ENCODE measurements around the gene AHSG. TPM values are rescaled to one million over a fixed set of nuclear protein-coding genes. Genes with fewer than 3 reads are reported as not detected.

The AHSG gene
- total RNA-seq, 1 experiment from 2014 or later, result 222 TPM

- no peak for DNase-seq
- TF ChIP-seq, protein P1, sequence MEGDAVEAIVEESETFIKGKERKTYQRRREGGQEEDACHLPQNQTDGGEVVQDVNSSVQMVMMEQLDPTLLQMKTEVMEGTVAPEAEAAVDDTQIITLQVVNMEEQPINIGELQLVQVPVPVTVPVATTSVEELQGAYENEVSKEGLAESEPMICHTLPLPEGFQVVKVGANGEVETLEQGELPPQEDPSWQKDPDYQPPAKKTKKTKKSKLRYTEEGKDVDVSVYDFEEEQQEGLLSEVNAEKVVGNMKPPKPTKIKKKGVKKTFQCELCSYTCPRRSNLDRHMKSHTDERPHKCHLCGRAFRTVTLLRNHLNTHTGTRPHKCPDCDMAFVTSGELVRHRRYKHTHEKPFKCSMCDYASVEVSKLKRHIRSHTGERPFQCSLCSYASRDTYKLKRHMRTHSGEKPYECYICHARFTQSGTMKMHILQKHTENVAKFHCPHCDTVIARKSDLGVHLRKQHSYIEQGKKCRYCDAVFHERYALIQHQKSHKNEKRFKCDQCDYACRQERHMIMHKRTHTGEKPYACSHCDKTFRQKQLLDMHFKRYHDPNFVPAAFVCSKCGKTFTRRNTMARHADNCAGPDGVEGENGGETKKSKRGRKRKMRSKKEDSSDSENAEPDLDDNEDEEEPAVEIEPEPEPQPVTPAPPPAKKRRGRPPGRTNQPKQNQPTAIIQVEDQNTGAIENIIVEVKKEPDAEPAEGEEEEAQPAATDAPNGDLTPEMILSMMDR (IDR thresholded peaks at IDR 0.05; ENCODE audit: insufficient read depth in 1 of 2, low read depth in 1 of 2, low read length in 1 of 2, severe bottlenecking in 1 of 2, unreplicated experiment in 1 of 2), result no peak
- H3K4me1 ChIP-seq, result peaks cover 36% of the 10 kb centered on the region
- CTCF ChIA-PET, result no interaction called here
- no peaks in the 10 kb centered on the region; the same call in 1 of the 2 replicates for H3K36me3 ChIP-seq (ENCODE audit: control insufficient read depth, insufficient read depth, low read length)
- no peaks in the 10 kb centered on the region for H3K27me3 Mint-ChIP-seq (ENCODE audit: insufficient read depth, unreplicated experiment)
- intact Hi-C loops (cut with micrococcal nuclease; ENCODE audit: unreplicated experiment), result no loop called here
- H3K36me3 Mint-ChIP-seq (ENCODE audit: insufficient read depth, unreplicated experiment), result no peaks in the 10 kb centered on the region
- H3K9me3 Mint-ChIP-seq (ENCODE audit: unreplicated experiment), result no peaks in the 10 kb centered on the region
- no peaks in the 10 kb centered on the region for H3K9me3 ChIP-seq
- POLR2A ChIA-PET, result no interaction called here
- H3K4me1 Mint-ChIP-seq (ENCODE audit: low read depth, unreplicated experiment), result peaks cover 20% of the 10 kb centered on the region
- no TSS peak for BruUV-seq (replicated peaks)
- no peaks in the 10 kb centered on the region for H3K27me3 ChIP-seq (replicated peaks; ENCODE audit: control insufficient read depth, insufficient read depth, low read length)
- H3K27ac Mint-ChIP-seq (ENCODE audit: unreplicated experiment), result no peak overlapping the region
- H3K4me3 ChIP-seq (ENCODE audit: low read depth, low read length), result no peak overlapping the region
- no peak overlapping the region for H3K4me3 Mint-ChIP-seq (ENCODE audit: unreplicated experiment)
Measured at GRCh38 chr3:186668426-186668825, 55.6 kb downstream of the AHSG start.

DNA sequence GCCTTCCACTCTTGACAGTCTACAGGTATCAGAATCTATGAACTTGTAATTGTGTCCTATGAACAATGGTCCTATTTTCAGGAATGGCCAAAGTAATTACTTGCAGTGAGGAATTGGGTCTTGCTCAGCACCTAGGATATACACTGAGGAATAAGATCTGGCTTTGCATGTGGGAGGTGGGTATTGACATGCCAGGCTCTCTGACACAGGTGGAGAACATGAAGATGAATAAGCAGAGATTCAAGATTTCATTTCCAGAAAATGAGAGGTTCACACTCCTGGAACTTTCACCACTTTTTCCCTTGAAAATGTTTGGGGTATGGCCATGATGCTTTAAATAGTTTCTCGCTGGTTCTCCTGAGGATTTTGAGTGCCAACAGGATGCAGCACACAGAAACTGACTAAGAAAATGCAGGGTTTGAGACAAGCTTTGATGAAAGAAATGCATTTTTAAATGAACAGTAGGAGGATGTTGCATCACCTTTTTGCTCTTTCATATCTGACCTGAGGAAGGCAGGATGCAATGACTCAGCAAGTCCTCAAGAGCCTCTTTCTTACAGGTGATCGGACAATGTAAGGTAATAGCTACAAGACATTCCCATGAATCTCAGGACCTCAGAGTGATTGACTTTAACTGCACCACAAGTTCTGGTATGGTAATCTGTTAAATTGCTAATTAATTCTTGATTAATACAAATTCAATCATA is 56.7 kb downstream of the AHSG start:
- peaks cover 25% of the 10 kb centered on the region for H3K4me1 ChIP-seq
- Mint-ChIP-seq H3K36me3 (ENCODE audit: insufficient read depth, unreplicated experiment) (no peaks in the 10 kb centered on the region), H3K4me1 (ENCODE audit: low read depth, unreplicated experiment) (peaks cover 9% of the 10 kb centered on the region), H3K27me3 (ENCODE audit: insufficient read depth, unreplicated experiment) (no peaks in the 10 kb centered on the region), H3K4me3 (ENCODE audit: unreplicated experiment) (no peak overlapping the region), H3K27ac (ENCODE audit: unreplicated experiment) (no peak overlapping the region), H3K9me3 (ENCODE audit: unreplicated experiment) (no peaks in the 10 kb centered on the region)
- BruUV-seq (replicated peaks), result no TSS peak
- no peaks in the 10 kb centered on the region; the same call in 1 of the 2 replicates for H3K36me3 ChIP-seq (ENCODE audit: control insufficient read depth, insufficient read depth, low read length)
- intact Hi-C loops (cut with micrococcal nuclease; ENCODE audit: unreplicated experiment), result no loop called here
- no peak for DNase-seq
- no peaks in the 10 kb centered on the region for H3K9me3 ChIP-seq
- no peaks in the 10 kb centered on the region for H3K27me3 ChIP-seq (replicated peaks; ENCODE audit: control insufficient read depth, insufficient read depth, low read length)
- TF ChIP-seq, protein P1 (IDR thresholded peaks at IDR 0.05; ENCODE audit: insufficient read depth in 1 of 2, low read depth in 1 of 2, low read length in 1 of 2, severe bottlenecking in 1 of 2, unreplicated experiment in 1 of 2), result no peak
- ChIA-PET CTCF (no interaction called here), POLR2A (no interaction called here)
- H3K4me3 ChIP-seq (ENCODE audit: low read depth, low read length), result no peak overlapping the region

DNA sequence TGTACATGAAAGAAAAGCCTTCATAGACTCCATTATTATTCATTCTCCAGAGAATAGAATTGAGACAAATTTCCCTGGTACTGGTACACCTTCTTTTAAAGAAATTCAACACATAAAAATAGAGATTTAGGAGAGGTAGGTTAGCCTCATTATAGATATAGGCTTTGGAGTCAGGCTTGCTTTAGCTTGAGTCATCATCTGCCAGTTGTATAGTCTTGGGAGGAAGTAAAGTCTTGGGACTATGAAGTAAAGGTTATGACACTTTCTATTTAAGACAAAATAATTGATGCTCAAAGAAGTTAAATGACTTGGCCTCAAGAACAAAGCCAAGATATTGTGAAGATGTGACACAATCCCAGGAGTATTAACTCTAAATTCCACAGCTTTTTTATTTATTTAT is 57.3 kb downstream of the AHSG start:
- no peak overlapping the region for H3K4me3 ChIP-seq (ENCODE audit: low read depth, low read length)
- DNase-seq, result no peak
- intact Hi-C loops (cut with micrococcal nuclease; ENCODE audit: unreplicated experiment), result no loop called here
- no peaks in the 10 kb centered on the region for H3K9me3 ChIP-seq
- H3K27me3 ChIP-seq (replicated peaks; ENCODE audit: control insufficient read depth, insufficient read depth, low read length), result no peaks in the 10 kb centered on the region
- POLR2A ChIA-PET, result no interaction called here
- TF ChIP-seq, protein P1 (IDR thresholded peaks at IDR 0.05; ENCODE audit: insufficient read depth in 1 of 2, low read depth in 1 of 2, low read length in 1 of 2, severe bottlenecking in 1 of 2, unreplicated experiment in 1 of 2), result no peak
- no peaks in the 10 kb centered on the region; the same call in 1 of the 2 replicates for H3K36me3 ChIP-seq (ENCODE audit: control insufficient read depth, insufficient read depth, low read length)
- no peak overlapping the region for H3K27ac Mint-ChIP-seq (ENCODE audit: unreplicated experiment)
- no peaks in the 10 kb centered on the region for H3K9me3 Mint-ChIP-seq (ENCODE audit: unreplicated experiment)
- CTCF ChIA-PET, result no interaction called here
- no peaks in the 10 kb centered on the region for H3K27me3 Mint-ChIP-seq (ENCODE audit: insufficient read depth, unreplicated experiment)
- no peaks in the 10 kb centered on the region for H3K36me3 Mint-ChIP-seq (ENCODE audit: insufficient read depth, unreplicated experiment)
- no TSS peak for BruUV-seq (replicated peaks)
- no peak overlapping the region for H3K4me3 Mint-ChIP-seq (ENCODE audit: unreplicated experiment)
- H3K4me1 Mint-ChIP-seq (ENCODE audit: low read depth, unreplicated experiment), result peaks cover 8% of the 10 kb centered on the region
- H3K4me1 ChIP-seq, result peaks cover 18% of the 10 kb centered on the region

Other genes starting within 250 kb of the AHSG start
- 1.6 and 3.2 TPM in 2 replicates for gene CRYGS, start 68.7 kb upstream of the AHSG start, total RNA-seq (2022)
- gene TBCCD1, start 45.7 kb upstream of the AHSG start, total RNA-seq (2022), result 14.5 and 14.7 TPM in 2 replicates
- 93.1 and 95.7 TPM in 2 replicates for gene DNAJB11, start 42.3 kb upstream of the AHSG start, total RNA-seq (2022)
- gene FETUB, start 27.3 kb downstream of the AHSG start, total RNA-seq (2022), result 0.30 TPM in 1 of 2 replicates, not detected in the other
- gene HRG, start 53.0 kb downstream of the AHSG start, total RNA-seq (2022), result 0.12 TPM in 1 of 2 replicates, not detected in the other
- gene KNG1, start 104.3 kb downstream of the AHSG start, total RNA-seq (2022), result 6.7 and 9.5 TPM in 2 replicates
- gene EIF4A2, start 170.5 kb downstream of the AHSG start, total RNA-seq (2022), result 346 and 359 TPM in 2 replicates
- gene RFC4, start 193.4 kb downstream of the AHSG start, total RNA-seq (2022), result 52.6 and 62.2 TPM in 2 replicates
- not detected in 2 replicates for gene ADIPOQ, start 229.7 kb downstream of the AHSG start, total RNA-seq (2022)